ENCODE data around the gene CMSS1.

DNA sequence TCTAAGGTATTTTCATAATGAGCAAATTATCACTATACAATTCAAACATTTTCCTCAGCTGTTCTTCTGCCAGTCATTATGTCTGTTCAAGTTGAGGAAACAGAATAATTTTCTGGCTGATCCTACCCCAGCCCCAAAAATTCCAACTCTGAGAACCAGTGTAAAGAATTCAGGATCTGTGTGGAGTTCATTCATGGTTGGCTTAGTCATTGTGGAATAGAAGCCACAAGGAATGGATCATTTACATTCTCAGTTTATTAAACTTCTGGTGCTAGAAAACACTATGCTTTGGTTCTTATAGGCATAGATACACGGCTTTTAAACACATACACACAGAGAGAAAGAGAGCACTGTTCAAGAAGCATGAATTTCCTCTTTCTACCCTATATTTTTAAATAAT lies 134.6 kb downstream of the CMSS1 start:
- TF ChIP-seq, protein P1, sequence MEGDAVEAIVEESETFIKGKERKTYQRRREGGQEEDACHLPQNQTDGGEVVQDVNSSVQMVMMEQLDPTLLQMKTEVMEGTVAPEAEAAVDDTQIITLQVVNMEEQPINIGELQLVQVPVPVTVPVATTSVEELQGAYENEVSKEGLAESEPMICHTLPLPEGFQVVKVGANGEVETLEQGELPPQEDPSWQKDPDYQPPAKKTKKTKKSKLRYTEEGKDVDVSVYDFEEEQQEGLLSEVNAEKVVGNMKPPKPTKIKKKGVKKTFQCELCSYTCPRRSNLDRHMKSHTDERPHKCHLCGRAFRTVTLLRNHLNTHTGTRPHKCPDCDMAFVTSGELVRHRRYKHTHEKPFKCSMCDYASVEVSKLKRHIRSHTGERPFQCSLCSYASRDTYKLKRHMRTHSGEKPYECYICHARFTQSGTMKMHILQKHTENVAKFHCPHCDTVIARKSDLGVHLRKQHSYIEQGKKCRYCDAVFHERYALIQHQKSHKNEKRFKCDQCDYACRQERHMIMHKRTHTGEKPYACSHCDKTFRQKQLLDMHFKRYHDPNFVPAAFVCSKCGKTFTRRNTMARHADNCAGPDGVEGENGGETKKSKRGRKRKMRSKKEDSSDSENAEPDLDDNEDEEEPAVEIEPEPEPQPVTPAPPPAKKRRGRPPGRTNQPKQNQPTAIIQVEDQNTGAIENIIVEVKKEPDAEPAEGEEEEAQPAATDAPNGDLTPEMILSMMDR (IDR thresholded peaks at IDR 0.05), result no peak
- TF ChIP-seq POLR2A (IDR thresholded peaks at IDR 0.05) (no peak), POLR2AphosphoS5 (IDR thresholded peaks at IDR 0.05) (no peak), EP300 (IDR thresholded peaks at IDR 0.05) (no peak)
